Measurements from ENCODE around the gene CAMK1D. TPM values are rescaled to one million over a fixed set of nuclear protein-coding genes. Genes with fewer than 3 reads are reported as not detected.

CAMK1D gene
- total RNA-seq, 1 donor from 2014 or later: 7.6 TPM

GRCh38 chr10:12799714-12800113 is 450.4 kb downstream of the CAMK1D start:
- Mint-ChIP-seq H3K27ac (no peak overlapping the region), H3K27me3 (ENCODE audit: low read depth) (no peaks in the 10 kb centered on the region), H3K36me3 (no peaks in the 10 kb centered on the region), H3K4me1 (peaks cover 9% of the 10 kb centered on the region), H3K4me3 (no peak overlapping the region), H3K9me3 (no peaks in the 10 kb centered on the region)
- TF ChIP-seq CTCF (IDR thresholded peaks at IDR 0.05; ENCODE audit: unreplicated experiment): no peak
- DNase-seq (ENCODE audit: low spot score in 2 of 2, unreplicated experiment in 2 of 2): no peak

- TF ChIP-seq CTCF (IDR thresholded peaks at IDR 0.05; ENCODE audit: unreplicated experiment): no peak
These were observed 451.0 kb downstream of the CAMK1D start for GRCh38 chr10:12800302-12800701.

GRCh38 chr10:12801214-12802087 is 452.1 kb downstream of the CAMK1D start:
- H3K27ac Mint-ChIP-seq: no peak overlapping the region
- H3K9me3 Mint-ChIP-seq: no peaks in the 10 kb centered on the region
- TF ChIP-seq CTCF (IDR thresholded peaks at IDR 0.05; ENCODE audit: unreplicated experiment): no peak
- DNase-seq (ENCODE audit: low spot score in 2 of 2, unreplicated experiment in 2 of 2): no peak
- H3K36me3 Mint-ChIP-seq: no peaks in the 10 kb centered on the region
- peaks cover 5% of the 10 kb centered on the region for H3K4me1 Mint-ChIP-seq
- no peak overlapping the region for H3K4me3 Mint-ChIP-seq
- no peaks in the 10 kb centered on the region for H3K27me3 Mint-ChIP-seq (ENCODE audit: low read depth)

More at GRCh38 chr10:12800302-12800701, 451.0 kb downstream of the CAMK1D start:
- Mint-ChIP-seq H3K27me3 (ENCODE audit: low read depth) (no peaks in the 10 kb centered on the region), H3K27ac (no peak overlapping the region), H3K4me1 (peaks cover 9% of the 10 kb centered on the region), H3K4me3 (no peak overlapping the region), H3K36me3 (no peaks in the 10 kb centered on the region), H3K9me3 (no peaks in the 10 kb centered on the region)
- DNase-seq (ENCODE audit: low spot score in 2 of 2, unreplicated experiment in 2 of 2): no peak

- H3K36me3 Mint-ChIP-seq: no peaks in the 10 kb centered on the region
- peaks cover 12% of the 10 kb centered on the region for H3K4me1 Mint-ChIP-seq
- no peak overlapping the region for H3K4me3 Mint-ChIP-seq
- DNase-seq (ENCODE audit: low spot score in 2 of 2, unreplicated experiment in 2 of 2): no peak
- no peaks in the 10 kb centered on the region for H3K9me3 Mint-ChIP-seq
- H3K27me3 Mint-ChIP-seq (ENCODE audit: low read depth): no peaks in the 10 kb centered on the region
- no peak overlapping the region for H3K27ac Mint-ChIP-seq
- TF ChIP-seq CTCF (IDR thresholded peaks at IDR 0.05; ENCODE audit: unreplicated experiment): no peak
These were observed 454.4 kb downstream of the CAMK1D start for GRCh38 chr10:12803776-12804175.

GRCh38 chr10:12806228-12807095 is 457.1 kb downstream of the CAMK1D start:
- H3K36me3 Mint-ChIP-seq: no peaks in the 10 kb centered on the region
- peaks cover 12% of the 10 kb centered on the region for H3K4me1 Mint-ChIP-seq
- H3K9me3 Mint-ChIP-seq: peaks cover 7% of the 10 kb centered on the region
- H3K4me3 Mint-ChIP-seq: no peak overlapping the region
- no peak overlapping the region for H3K27ac Mint-ChIP-seq
- TF ChIP-seq CTCF (IDR thresholded peaks at IDR 0.05; ENCODE audit: unreplicated experiment): no peak
- H3K27me3 Mint-ChIP-seq (ENCODE audit: low read depth): no peaks in the 10 kb centered on the region
- no peak for DNase-seq (ENCODE audit: low spot score in 2 of 2, unreplicated experiment in 2 of 2)

Data from mesothelial cell of epicardium (in vitro differentiated cells).